Left lung (tissue), 10 donors: ENCODE measurements around the gene CAMTA2. TPM values are rescaled to one million over a fixed set of nuclear protein-coding genes. Genes with fewer than 3 reads are reported as not detected.

Experiments
- ATAC-seq: fragments of 200-7000 bp; cut with Tn5 transposase; one replicate; pipeline ENCODE4 v1.9.1; 2020; ENCODE audit warnings: moderate library complexity
- DNase-seq, 4 donors: peaks; one replicate each; pipeline ENCODE4 v3.0.0-alpha.2; 2013 to 2020
- H3K27ac ChIP-seq, 2 donors: fragments of 200-600 bp; sonication (generic) in 1 of 2; one replicate each; pipeline versions ENCODE4 v1.5.0 to v1.8.0; 2020 to 2021
- H3K27me3 ChIP-seq, 2 donors: fragments of 200-600 bp; sonication (generic) in 1 of 2; one replicate each; pipeline versions ENCODE4 v1.5.0 to v1.8.0; 2020 to 2021
- H3K36me3 ChIP-seq, 2 donors: fragments of 200-600 bp; sonication (generic) in 1 of 2; one replicate each; pipeline versions ENCODE4 v1.5.0 to v1.8.0; 2020 to 2021
- H3K4me1 ChIP-seq, 2 donors: fragments of 200-600 bp; one replicate each; pipeline ENCODE4 v1.8.0; 2021
- H3K4me3 ChIP-seq, 2 donors: fragments of 200-600 bp; sonication (generic) in 1 of 2; one replicate each; pipeline versions ENCODE4 v1.5.0 to v1.8.0; 2020 to 2021; ENCODE audit warnings: mild to moderate bottlenecking in 1 of 2
- H3K9me3 ChIP-seq, 2 donors: fragments of 200-600 bp; sonication (generic) in 1 of 2; one replicate each; pipeline versions ENCODE4 v1.5.0 to v1.8.0; 2020 to 2021
- CTCF ChIP-seq, 2 donors: fragments of 200-600 bp; sonication (generic) in 1 of 2; IDR thresholded peaks; one replicate each; pipeline versions ENCODE4 v1.5.0 to v1.8.0; 2021; ENCODE audit warnings: antibody characterized with exemption in 2 of 2
- intact Hi-C, 2 donors: fragments of 100-400 bp; cut with DNase I; formaldehyde crosslinking; loops; one replicate each; pipeline versions ENCODE4 v1.11.2 to v1.14.2; 2022
- polyA plus RNA-seq, 6 donors: library from polyadenylated mRNA; unstranded; fragments of 120-200 nt; gene quantifications; one replicate each; pipeline ENCODE4 v1.2.1, GENCODE V29; 2013; ENCODE audit not compliant: insufficient read length in 6 of 6
- total RNA-seq, 2 donors: library from RNA; stranded (reverse); fragmentation: NEBNext Ultra II Directional; extraction: Animal tissue kit (Norgen Biotek cat#: 25700); gene quantifications; one replicate each; pipeline ENCODE4 v1.2.1, GENCODE V29; 2021
- donor health status: DM: no; HTN: yes; CAD: no.
- donor health status: DM: no; HTN: no; CAD: no.

CAMTA2 gene
- total and polyA plus RNA-seq, 8 donors: 28.6 to 64.9 (median 34.6) TPM

GRCh38 chr17:5002121-5002788 is 14.8 kb upstream of the CAMTA2 start:
- DNase-seq: no peak
- TF ChIP-seq CTCF (IDR thresholded peaks at IDR 0.05): no peak
- Histone ChIP-seq H3K27me3 (no peaks in the 10 kb centered on the region), H3K4me3 (no peak overlapping the region), H3K27ac (no peak overlapping the region), H3K36me3 (peaks cover 2 to 66% of the 10 kb centered on the region in 2 donors), H3K4me1 (peaks cover 9 to 25% of the 10 kb centered on the region in 2 donors), H3K9me3 (no peaks in the 10 kb centered on the region)
- ATAC-seq: no peak
- intact Hi-C loops: no loop called here

- peak overlapping the region in 1 of 2 donors; percentile 99 for H3K4me3 ChIP-seq
- peaks cover 0 to 46% of the 10 kb centered on the region in 2 donors for H3K36me3 ChIP-seq
- peaks cover 15 to 33% of the 10 kb centered on the region in 2 donors for H3K4me1 ChIP-seq
- H3K27me3 ChIP-seq: no peaks in the 10 kb centered on the region
- peak; percentile 7 for ATAC-seq
- TF ChIP-seq CTCF (IDR thresholded peaks at IDR 0.05): no peak
- intact Hi-C loops: no loop called here
- peak overlapping the region in 1 of 2 donors; percentile 86 for H3K27ac ChIP-seq
- H3K9me3 ChIP-seq: no peaks in the 10 kb centered on the region
- DNase-seq: peak in 1 of 4 donors; percentile 65
These were observed 12.8 kb upstream of the CAMTA2 start for GRCh38 chr17:5000237-5000639.

DNA sequence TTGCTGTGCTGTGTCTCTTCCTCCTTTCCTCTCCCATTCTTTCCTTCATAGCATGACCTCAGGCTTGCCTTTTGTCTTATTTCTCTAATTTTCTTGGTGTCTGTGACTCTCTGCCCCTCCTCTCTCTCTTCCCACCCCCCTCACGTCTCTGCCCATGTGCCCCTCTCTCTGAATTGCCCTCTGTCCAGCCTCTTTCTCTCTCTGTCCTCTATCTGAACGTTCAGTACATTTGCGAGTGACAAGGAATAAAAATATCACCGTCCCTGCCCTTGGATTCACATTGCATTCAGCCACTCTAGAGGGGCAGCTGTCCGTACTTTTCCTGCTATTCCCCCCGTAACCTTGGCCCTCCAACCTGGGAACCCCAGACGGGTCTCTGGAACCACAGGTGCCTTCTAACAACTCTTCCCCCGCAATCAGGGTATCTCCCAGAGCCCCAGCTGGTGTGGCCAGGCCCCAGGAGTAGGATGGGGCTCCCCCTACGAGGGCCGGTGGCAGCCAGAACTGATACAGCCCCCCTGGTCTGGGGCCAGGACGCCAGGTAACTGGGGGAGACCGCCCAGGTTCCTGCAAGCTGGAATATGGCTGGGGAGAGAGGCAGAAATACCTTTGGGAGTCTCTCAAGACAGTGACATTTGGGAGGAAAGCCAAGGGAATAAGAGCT is 12.1 kb upstream of the CAMTA2 start:
- DNase-seq (no peak), ATAC-seq (no peak)
- H3K4me3 ChIP-seq: peak overlapping the region; percentile 90 to 99
- peaks cover 15 to 37% of the 10 kb centered on the region in 2 donors for H3K4me1 ChIP-seq
- no peak for TF ChIP-seq CTCF (IDR thresholded peaks at IDR 0.05)
- peaks cover 0 to 39% of the 10 kb centered on the region in 2 donors for H3K36me3 ChIP-seq
- H3K27ac ChIP-seq: peak overlapping the region; percentile 86 to 92
- H3K27me3 ChIP-seq: no peaks in the 10 kb centered on the region
- H3K9me3 ChIP-seq: no peaks in the 10 kb centered on the region
- intact Hi-C loops: no loop called here

GRCh38 chr17:4998732-4999429 is 11.4 kb upstream of the CAMTA2 start:
- Histone ChIP-seq H3K9me3 (no peaks in the 10 kb centered on the region), H3K4me1 (peaks cover 15 to 37% of the 10 kb centered on the region in 2 donors), H3K27ac (peak overlapping the region; percentile 86 to 92), H3K27me3 (no peaks in the 10 kb centered on the region), H3K36me3 (peaks cover 0 to 32% of the 10 kb centered on the region in 2 donors), H3K4me3 (peak overlapping the region; percentile 90 to 99)
- DNase-seq (no peak), ATAC-seq (peak; percentile 2)
- TF ChIP-seq CTCF (IDR thresholded peaks at IDR 0.05): no peak
- intact Hi-C loops: no loop called here
